ENCODE data around the gene CFAP20. TPM values are rescaled to one million over a fixed set of nuclear protein-coding genes. Genes with fewer than 3 reads are reported as not detected.
"Not testable (repeated sequence)": the region's sequence is repeated elsewhere in the genome, so short reads cannot be mapped to it uniquely, and the experiment has no call there.

The CFAP20 gene
- polyA plus RNA-seq, 2 of the 4 experiments (the other 2 are of a cell fraction), result 45.3 to 53.1 TPM

- Histone ChIP-seq H3K4me2 (no peak overlapping the region), H3K4me1 (peaks cover 15% of the 10 kb centered on the region), H3K9me3 (no peaks in the 10 kb centered on the region), H3K27ac (no peak overlapping the region), H3K4me3 (no peak overlapping the region)
- DNase-seq (ENCODE audit: low read depth in 1 of 2, low spot score in 1 of 2) (no peak), ATAC-seq (no peak), FAIRE-seq (no peak)
- WGBS (ENCODE audit: missing lambda C conversion rate), result 19% methylated on average over 1 of the region's 2 CpGs
- TF ChIP-seq POLR2A (IDR thresholded peaks at IDR 0.05; ENCODE audit: low read length) (no peak), RARB (CRISPR knock-in tag; IDR thresholded peaks at IDR 0.05) (no peak), TFCP2L1 (CRISPR knock-in tag; IDR thresholded peaks at IDR 0.05) (no peak), NFE2L2 (conservative IDR thresholded peaks at IDR 0.05; ENCODE audit: low read length) (no peak), ZNF302 (CRISPR knock-in tag; IDR thresholded peaks at IDR 0.05) (no peak)
- ChIA-PET CTCF (interaction anchor here (0.9 to 5.6 kb wide), 11 partner anchors 12 to 73 kb away, joined by 3 to 35 read pairs (median 5); partner anchors contain the start of gene MMP15), POLR2A (no interaction called here)
Observed at GRCh38 chr16:58096249-58096648, 32.9 kb downstream of the CFAP20 start.

- WGBS (ENCODE audit: missing lambda C conversion rate), result 47% methylated on average over 6 of the region's 6 CpGs
- DNase-seq (ENCODE audit: low read depth in 1 of 2, low spot score in 1 of 2); H3K9me3 ChIP-seq; H3K4me3 ChIP-seq; FAIRE-seq; POLR2A ChIA-PET; H3K4me2 ChIP-seq; ATAC-seq; H3K27ac ChIP-seq: not testable (repeated sequence)
- H3K4me1 ChIP-seq, result peaks cover 15% of the 10 kb centered on the region
- CTCF ChIA-PET, result interaction anchor here (1.1 to 5.6 kb wide), 5 partner anchors 14 to 72 kb away, joined by 3 to 35 read pairs (median 5); no protein-coding TSS in a partner anchor
Observed at GRCh38 chr16:58095575-58095960, 33.6 kb downstream of the CFAP20 start.

- POLR2A ChIA-PET, result no interaction called here
- DNase-seq (ENCODE audit: low read depth in 1 of 2, low spot score in 1 of 2) (no peak), FAIRE-seq (no peak), ATAC-seq (no peak)
- no peak overlapping the region for H3K4me3 ChIP-seq
- peaks cover 15% of the 10 kb centered on the region for H3K4me1 ChIP-seq
- no peaks in the 10 kb centered on the region for H3K9me3 ChIP-seq
- H3K4me2 ChIP-seq, result no peak overlapping the region
- CTCF ChIA-PET, result interaction anchor here (0.6 to 4.6 kb wide), 6 partner anchors 9 to 72 kb away, joined by 3 to 25 read pairs (median 3); no protein-coding TSS in a partner anchor
- TF ChIP-seq CHD4 (IDR thresholded peaks at IDR 0.05; ENCODE audit: borderline replicate concordance), result no peak
- no peak for TF ChIP-seq RARB (CRISPR knock-in tag; IDR thresholded peaks at IDR 0.05)
- TF ChIP-seq JUNB (IDR thresholded peaks at IDR 0.05), result no peak
- TF ChIP-seq CBX8 (IDR thresholded peaks at IDR 0.05), result no peak
- no peak for TF ChIP-seq MAFK (IDR thresholded peaks at IDR 0.05; ENCODE audit: partially characterized antibody)
- TF ChIP-seq PHF8 (IDR thresholded peaks at IDR 0.05; ENCODE audit: borderline replicate concordance, low read depth), result no peak
- 72% methylated on average over 15 of the region's 15 CpGs for WGBS (ENCODE audit: missing lambda C conversion rate)
- no peak overlapping the region for H3K27ac ChIP-seq
Observed at GRCh38 chr16:58094791-58095574, 34.2 kb downstream of the CFAP20 start.

- ChIA-PET POLR2A (no interaction called here), CTCF (interaction anchor here (0.6 to 1.4 kb wide), 5 partner anchors 10 to 71 kb away, joined by 3 read pairs; no protein-coding TSS in a partner anchor)
- ATAC-seq (no peak), FAIRE-seq (no peak), DNase-seq (ENCODE audit: low read depth in 1 of 2, low spot score in 1 of 2) (no peak)
- no peak overlapping the region for H3K4me2 ChIP-seq
- no peak overlapping the region for H3K4me3 ChIP-seq
- no peak overlapping the region for H3K27ac ChIP-seq
- TF ChIP-seq HDAC2 (IDR thresholded peaks at IDR 0.05), result no peak
- TF ChIP-seq MYC (IDR thresholded peaks at IDR 0.05; ENCODE audit: borderline replicate concordance, low read length), result no peak
- no peak for TF ChIP-seq EHF (CRISPR knock-in tag; IDR thresholded peaks at IDR 0.05)
- TF ChIP-seq SMC3 (IDR thresholded peaks at IDR 0.05), result no peak
- TF ChIP-seq SREBF2 (IDR thresholded peaks at IDR 0.05), result no peak
- TF ChIP-seq CBX2 (IDR thresholded peaks at IDR 0.05; ENCODE audit: borderline replicate concordance, low read depth), result no peak
- no peak for TF ChIP-seq HEYL (CRISPR knock-in tag; IDR thresholded peaks at IDR 0.05)
- TF ChIP-seq KDM1A (IDR thresholded peaks at IDR 0.05; ENCODE audit: low read depth), result no peak
- no peak for TF ChIP-seq ZNF302 (CRISPR knock-in tag; IDR thresholded peaks at IDR 0.05)
- TF ChIP-seq ATOH8 (CRISPR knock-in tag; IDR thresholded peaks at IDR 0.05; ENCODE audit: low read depth), result no peak
- no peak for TF ChIP-seq HOXA7 (CRISPR knock-in tag; IDR thresholded peaks at IDR 0.05)
- TF ChIP-seq ELK1 (IDR thresholded peaks at IDR 0.05; ENCODE audit: low read depth, low read length), result no peak
- TF ChIP-seq HMGXB4 (CRISPR knock-in tag; IDR thresholded peaks at IDR 0.05; ENCODE audit: borderline replicate concordance), result no peak
- H3K4me1 ChIP-seq, result peaks cover 15% of the 10 kb centered on the region
- no peaks in the 10 kb centered on the region for H3K9me3 ChIP-seq
- 65% methylated on average over 5 of the region's 5 CpGs for WGBS (ENCODE audit: missing lambda C conversion rate)
Observed at GRCh38 chr16:58094026-58094425, 35.2 kb downstream of the CFAP20 start.

GRCh38 chr16:58090396-58090795, 38.8 kb downstream of the CFAP20 start:
- H3K4me1 ChIP-seq; H3K9me3 ChIP-seq; FAIRE-seq; H3K27ac ChIP-seq; DNase-seq (ENCODE audit: low read depth in 1 of 2, low spot score in 1 of 2); H3K4me2 ChIP-seq; ATAC-seq; POLR2A ChIA-PET; H3K4me3 ChIP-seq: not testable (repeated sequence)
- CTCF ChIA-PET, result interaction anchor here (2.3 kb wide), 1 partner anchor 31 kb away, joined by 6 read pairs; no protein-coding TSS in a partner anchor
- WGBS (ENCODE audit: missing lambda C conversion rate), result 53% methylated on average over 3 of the region's 3 CpGs

Measured in A549 (cell line).